Measurements from ENCODE around the gene KIFC3.

KIFC3 gene

GRCh38 chr16:57808589-57809228 is 6.4 kb upstream of the KIFC3 start:
- Histone ChIP-seq H3K4me3 (ENCODE audit: low read depth in 1 of 2, low read length in 2 of 2) (peak overlapping the region; percentile 18 to 28), H3K27ac (ENCODE audit: low read depth, low read length) (no peak overlapping the region), H3K36me3 (ENCODE audit: insufficient read depth, low read length) (no peaks in the 10 kb centered on the region), H3K4me1 (ENCODE audit: insufficient read depth, low read length) (peaks cover 15% of the 10 kb centered on the region), H3K9ac (ENCODE audit: low read length) (no peak overlapping the region), H3K9me3 (ENCODE audit: low read length) (no peaks in the 10 kb centered on the region), H3K27me3 (ENCODE audit: control insufficient read depth in 1 of 2, insufficient read depth in 2 of 2, low read length in 2 of 2) (no peaks in the 10 kb centered on the region)

GRCh38 chr16:57807968-57808528 is 5.8 kb upstream of the KIFC3 start:
- no peaks in the 10 kb centered on the region for H3K27me3 ChIP-seq (ENCODE audit: control insufficient read depth in 1 of 2, insufficient read depth in 2 of 2, low read length in 2 of 2)
- peaks cover 22% of the 10 kb centered on the region for H3K4me1 ChIP-seq (ENCODE audit: insufficient read depth, low read length)
- no peak overlapping the region for H3K9ac ChIP-seq (ENCODE audit: low read length)
- H3K9me3 ChIP-seq (ENCODE audit: low read length) = no peaks in the 10 kb centered on the region
- no peak overlapping the region for H3K27ac ChIP-seq (ENCODE audit: low read depth, low read length)
- H3K36me3 ChIP-seq (ENCODE audit: insufficient read depth, low read length) = no peaks in the 10 kb centered on the region
- peak overlapping the region; percentile 18 to 28 for H3K4me3 ChIP-seq (ENCODE audit: low read depth in 1 of 2, low read length in 2 of 2)

DNA sequence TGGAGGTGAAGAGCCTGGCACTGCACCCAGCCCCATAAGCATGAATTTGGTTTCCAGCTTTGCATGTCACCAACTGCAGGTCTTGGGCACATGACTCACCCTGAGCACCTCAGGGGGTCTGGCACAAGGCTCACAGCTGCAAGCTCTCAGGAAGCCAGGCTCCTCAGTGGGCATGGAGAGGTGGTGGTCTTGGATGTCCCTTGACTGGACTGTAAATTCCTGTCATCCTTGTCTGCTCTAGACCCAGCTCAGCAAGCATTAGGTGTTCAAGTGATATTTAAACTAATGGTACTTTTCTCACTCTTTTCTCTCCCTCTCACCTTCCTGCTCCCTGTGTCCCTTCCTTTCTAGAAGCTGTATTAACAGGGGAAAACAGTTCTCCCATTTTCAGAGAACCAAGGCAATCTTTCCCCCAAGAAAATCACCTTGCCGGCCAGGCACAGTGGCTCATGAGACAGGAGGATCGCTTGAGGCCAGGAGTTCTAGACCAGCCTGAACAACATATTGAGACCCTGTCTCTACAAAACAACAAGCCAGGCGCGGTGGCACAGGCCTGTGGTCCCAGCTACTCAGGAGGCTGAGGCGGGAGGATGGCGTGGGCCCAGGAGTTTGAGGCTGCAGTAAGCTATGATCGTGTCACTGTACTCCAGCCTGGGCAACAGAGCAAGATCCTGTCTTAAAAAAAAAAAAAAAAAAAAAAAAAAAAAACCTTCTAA is 5.1 kb upstream of the KIFC3 start:
- H3K27ac ChIP-seq (ENCODE audit: low read depth, low read length) = no peak overlapping the region
- H3K9ac ChIP-seq (ENCODE audit: low read length) = no peak overlapping the region
- no peaks in the 10 kb centered on the region for H3K36me3 ChIP-seq (ENCODE audit: insufficient read depth, low read length)
- H3K9me3 ChIP-seq (ENCODE audit: low read length) = no peaks in the 10 kb centered on the region
- H3K4me3 ChIP-seq (ENCODE audit: low read depth in 1 of 2, low read length in 2 of 2) = no peak overlapping the region
- no peaks in the 10 kb centered on the region for H3K27me3 ChIP-seq (ENCODE audit: control insufficient read depth in 1 of 2, insufficient read depth in 2 of 2, low read length in 2 of 2)
- peaks cover 27% of the 10 kb centered on the region for H3K4me1 ChIP-seq (ENCODE audit: insufficient read depth, low read length)

DNA sequence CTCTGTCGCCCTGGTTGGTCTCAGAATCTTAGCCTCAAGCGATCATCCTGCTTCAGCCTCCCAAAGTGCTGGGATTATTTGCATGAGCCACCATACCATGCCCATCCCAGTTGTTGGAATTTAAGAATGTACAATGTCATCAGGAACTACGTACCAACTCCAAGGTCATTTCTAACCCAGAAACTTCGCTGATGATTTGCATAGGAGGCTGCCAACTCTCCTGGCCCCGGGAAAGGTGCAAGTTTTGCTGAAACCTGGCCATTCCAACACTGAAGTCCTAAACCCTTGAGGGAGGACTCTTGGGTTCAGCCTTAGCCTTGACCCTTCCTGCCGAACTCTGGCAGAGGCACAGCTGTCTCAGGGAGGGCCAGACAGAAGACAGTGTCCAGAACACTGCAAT is 2.9 kb upstream of the KIFC3 start:
- no peak overlapping the region for H3K4me3 ChIP-seq (ENCODE audit: low read depth in 1 of 2, low read length in 2 of 2)
- no peaks in the 10 kb centered on the region for H3K9me3 ChIP-seq (ENCODE audit: low read length)
- H3K9ac ChIP-seq (ENCODE audit: low read length) = no peak overlapping the region
- H3K36me3 ChIP-seq (ENCODE audit: insufficient read depth, low read length) = no peaks in the 10 kb centered on the region
- H3K27ac ChIP-seq (ENCODE audit: low read depth, low read length) = no peak overlapping the region
- H3K4me1 ChIP-seq (ENCODE audit: insufficient read depth, low read length) = peaks cover 45% of the 10 kb centered on the region
- no peaks in the 10 kb centered on the region for H3K27me3 ChIP-seq (ENCODE audit: control insufficient read depth in 1 of 2, insufficient read depth in 2 of 2, low read length in 2 of 2)

GRCh38 chr16:57804111-57804837 is 2.0 kb upstream of the KIFC3 start:
- H3K9me3 ChIP-seq (ENCODE audit: low read length) = no peaks in the 10 kb centered on the region
- H3K36me3 ChIP-seq (ENCODE audit: insufficient read depth, low read length) = no peaks in the 10 kb centered on the region
- peaks cover 50% of the 10 kb centered on the region for H3K4me1 ChIP-seq (ENCODE audit: insufficient read depth, low read length)
- no peaks in the 10 kb centered on the region for H3K27me3 ChIP-seq (ENCODE audit: control insufficient read depth in 1 of 2, insufficient read depth in 2 of 2, low read length in 2 of 2)
- no peak overlapping the region for H3K9ac ChIP-seq (ENCODE audit: low read length)
- H3K27ac ChIP-seq (ENCODE audit: low read depth, low read length) = peak overlapping the region; percentile 64
- no peak overlapping the region for H3K4me3 ChIP-seq (ENCODE audit: low read depth in 1 of 2, low read length in 2 of 2)

DNA sequence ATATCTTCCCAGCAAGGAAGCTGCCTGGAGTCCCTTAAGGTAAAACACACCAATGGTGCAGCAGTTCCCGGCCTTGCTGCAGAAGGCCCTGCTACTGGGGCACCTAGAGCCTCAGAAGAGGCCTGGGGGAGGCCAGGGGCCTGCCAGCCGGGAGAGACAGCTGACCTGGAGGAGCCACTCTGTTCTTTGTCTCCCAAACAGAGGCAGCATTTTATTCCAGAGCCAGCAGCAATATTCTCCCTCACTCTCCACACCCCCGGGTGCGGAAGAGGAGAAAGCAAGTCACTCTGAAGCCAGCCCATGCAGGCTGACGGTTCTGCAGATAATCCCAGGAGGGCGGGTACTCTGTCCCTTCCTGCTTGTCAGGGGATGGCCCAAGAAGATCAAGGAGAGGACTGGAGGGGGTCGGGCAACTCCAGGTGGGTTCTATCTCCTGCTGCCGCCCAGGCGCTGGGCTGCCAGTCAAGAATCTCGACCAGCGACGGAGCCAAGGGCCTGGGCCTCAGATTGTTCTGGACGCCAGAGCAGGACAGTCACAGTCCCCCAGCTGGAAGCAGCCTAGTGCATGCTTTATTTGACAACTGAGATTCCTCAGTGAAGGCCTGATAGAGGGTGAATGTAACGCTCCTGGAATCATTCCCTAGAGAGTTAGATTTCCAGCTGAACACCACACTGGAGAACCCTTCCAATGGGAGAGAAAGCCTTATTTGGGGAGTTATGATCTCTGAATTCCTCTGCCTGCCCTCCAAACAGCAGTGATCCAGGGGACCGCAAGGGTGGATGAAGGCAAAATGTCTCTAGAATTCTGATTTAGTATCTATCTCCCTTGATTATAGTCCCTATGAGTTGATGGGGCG is 1.1 kb upstream of the KIFC3 start:
- peaks cover 48% of the 10 kb centered on the region for H3K4me1 ChIP-seq (ENCODE audit: insufficient read depth, low read length)
- no peaks in the 10 kb centered on the region for H3K36me3 ChIP-seq (ENCODE audit: insufficient read depth, low read length)
- peak overlapping the region; percentile 31 to 64 for H3K4me3 ChIP-seq (ENCODE audit: low read depth in 1 of 2, low read length in 2 of 2)
- H3K9ac ChIP-seq (ENCODE audit: low read length) = no peak overlapping the region
- no peaks in the 10 kb centered on the region for H3K27me3 ChIP-seq (ENCODE audit: control insufficient read depth in 1 of 2, insufficient read depth in 2 of 2, low read length in 2 of 2)
- no peaks in the 10 kb centered on the region for H3K9me3 ChIP-seq (ENCODE audit: low read length)
- peak overlapping the region; percentile 64 for H3K27ac ChIP-seq (ENCODE audit: low read depth, low read length)

DNA sequence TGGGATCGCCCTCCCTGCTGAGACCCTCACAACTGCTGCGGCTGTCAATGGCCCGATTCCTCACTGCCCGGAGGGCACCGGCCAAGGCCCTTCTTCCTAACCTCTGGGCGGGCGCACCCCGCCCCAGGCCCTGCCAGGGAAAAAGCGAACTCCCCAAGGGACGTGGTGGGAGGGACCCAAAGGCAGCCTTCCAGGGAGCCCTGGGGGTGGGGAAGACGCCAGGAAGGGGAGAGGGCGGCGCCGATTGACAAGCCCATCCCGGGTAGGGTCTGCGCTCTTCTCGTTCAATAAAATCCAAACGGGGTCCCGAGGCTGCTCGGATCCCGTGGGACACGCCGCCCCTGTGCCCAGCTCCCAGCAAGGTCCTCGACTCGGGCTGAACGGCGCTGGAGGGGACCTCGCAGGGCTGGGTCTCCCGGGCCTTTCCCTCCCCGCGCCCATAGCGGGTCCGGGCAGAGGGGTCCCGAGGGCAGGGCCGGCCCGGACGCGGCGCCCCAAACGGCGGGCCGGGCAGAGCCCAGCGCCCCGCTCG is 416 bp downstream of the KIFC3 start:
- H3K4me1 ChIP-seq (ENCODE audit: insufficient read depth, low read length) = peaks cover 47% of the 10 kb centered on the region
- H3K9me3 ChIP-seq (ENCODE audit: low read length) = no peaks in the 10 kb centered on the region

DNA sequence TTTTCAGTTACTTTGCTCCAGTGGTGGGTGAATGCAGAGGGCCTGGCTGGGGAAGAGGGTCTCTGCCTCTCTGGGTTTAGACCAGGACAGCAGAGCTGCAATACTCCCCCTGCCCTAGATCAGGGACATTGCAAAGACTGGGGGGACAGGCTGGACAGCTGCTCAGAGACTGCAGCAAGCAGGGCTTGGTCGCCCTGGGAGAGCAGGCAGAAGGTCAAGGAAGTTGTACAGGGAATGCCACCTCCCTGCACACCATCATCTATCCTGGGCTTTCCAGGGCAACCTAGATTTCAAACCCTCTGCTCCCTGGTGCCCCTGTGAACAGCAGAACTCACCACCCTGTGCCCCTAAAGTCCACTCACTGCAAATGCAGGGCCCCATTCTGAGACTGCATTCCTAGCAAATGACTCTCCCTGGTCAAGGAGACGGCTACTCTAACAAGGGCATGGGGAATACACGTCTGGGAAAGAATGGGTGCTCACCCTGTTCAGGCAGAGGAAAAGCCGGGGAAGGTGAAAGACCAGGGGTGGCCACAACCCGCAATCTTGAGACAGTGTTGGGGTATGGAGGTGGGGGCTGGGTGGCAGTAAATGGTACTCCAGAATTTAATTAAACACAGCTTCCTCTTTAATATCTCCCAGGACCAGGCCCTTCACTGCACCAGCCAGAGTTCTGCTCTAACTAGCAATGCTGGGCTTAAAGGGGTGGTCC is 1.0 kb downstream of the KIFC3 start:
- peaks cover 5% of the 10 kb centered on the region for H3K36me3 ChIP-seq (ENCODE audit: insufficient read depth, low read length)
- peak overlapping the region; percentile 50 to 75 for H3K4me3 ChIP-seq (ENCODE audit: low read depth in 1 of 2, low read length in 2 of 2)
- no peaks in the 10 kb centered on the region for H3K9me3 ChIP-seq (ENCODE audit: low read length)
- H3K27ac ChIP-seq (ENCODE audit: low read depth, low read length) = peak overlapping the region; percentile 47
- peak overlapping the region; percentile 74 for H3K9ac ChIP-seq (ENCODE audit: low read length)
- no peaks in the 10 kb centered on the region for H3K27me3 ChIP-seq (ENCODE audit: control insufficient read depth in 1 of 2, insufficient read depth in 2 of 2, low read length in 2 of 2)
- peaks cover 47% of the 10 kb centered on the region for H3K4me1 ChIP-seq (ENCODE audit: insufficient read depth, low read length)

More for the DNA sequence above, 416 bp downstream of the KIFC3 start:
- Histone ChIP-seq H3K36me3 (ENCODE audit: insufficient read depth, low read length) (peaks cover 2% of the 10 kb centered on the region), H3K4me3 (ENCODE audit: low read depth in 1 of 2, low read length in 2 of 2) (peak overlapping the region; percentile 50 to 75), H3K27ac (ENCODE audit: low read depth, low read length) (peak overlapping the region; percentile 47), H3K9ac (ENCODE audit: low read length) (peak overlapping the region; percentile 74), H3K27me3 (ENCODE audit: control insufficient read depth in 1 of 2, insufficient read depth in 2 of 2, low read length in 2 of 2) (no peaks in the 10 kb centered on the region)

DNA sequence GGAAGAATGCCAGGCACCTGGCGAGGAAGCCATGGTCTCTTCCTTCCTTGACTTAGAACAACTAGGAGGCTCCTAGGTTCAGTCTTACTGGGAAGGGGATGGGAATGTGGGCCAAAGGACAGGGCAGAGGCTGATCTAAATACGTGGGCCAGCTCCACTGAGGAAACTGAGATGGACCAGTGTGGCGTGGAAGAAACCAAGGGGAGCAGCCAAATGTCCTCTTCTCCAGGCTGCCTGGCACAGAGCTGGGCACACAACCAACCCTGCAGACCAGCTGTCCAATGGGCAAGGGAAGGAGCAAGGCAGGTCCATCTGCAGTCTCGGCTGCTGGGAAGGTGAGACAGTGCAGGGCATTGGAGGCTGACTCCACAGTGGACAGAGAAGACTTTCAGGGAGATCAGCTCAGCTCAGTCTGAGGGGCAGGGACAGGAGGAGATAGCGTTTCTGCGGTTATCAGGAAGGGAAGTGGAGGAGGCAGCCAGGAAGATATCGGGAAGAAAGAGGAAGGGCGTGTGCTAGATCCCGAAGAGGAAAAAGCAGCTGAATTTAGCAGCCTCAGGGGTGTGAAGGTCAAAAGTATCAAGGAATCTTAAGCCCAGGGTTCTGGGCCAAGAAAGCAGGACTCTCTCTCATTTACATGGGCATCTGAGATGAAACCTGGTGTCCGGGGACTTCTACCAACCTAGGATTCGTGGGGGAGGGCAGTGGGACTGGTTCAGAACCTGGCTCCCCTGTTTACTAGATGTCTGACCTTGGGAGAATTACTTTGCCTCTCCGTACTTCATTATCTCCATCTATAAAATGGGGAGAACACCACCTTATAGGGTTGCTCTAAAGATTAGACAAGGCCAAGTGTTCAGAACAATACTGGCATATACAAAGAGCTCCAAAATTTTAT is 1.8 kb downstream of the KIFC3 start:
- Histone ChIP-seq H3K27ac (ENCODE audit: low read depth, low read length) (no peak overlapping the region), H3K36me3 (ENCODE audit: insufficient read depth, low read length) (peaks cover 5% of the 10 kb centered on the region), H3K4me1 (ENCODE audit: insufficient read depth, low read length) (peaks cover 47% of the 10 kb centered on the region), H3K9me3 (ENCODE audit: low read length) (no peaks in the 10 kb centered on the region), H3K9ac (ENCODE audit: low read length) (peak overlapping the region; percentile 74), H3K27me3 (ENCODE audit: control insufficient read depth in 1 of 2, insufficient read depth in 2 of 2, low read length in 2 of 2) (no peaks in the 10 kb centered on the region), H3K4me3 (ENCODE audit: low read depth in 1 of 2, low read length in 2 of 2) (peak overlapping the region; percentile 13 to 75)

All from muscle layer of colon (tissue), 2 donors.